ENCODE measurements around the gene TST. TPM values are rescaled to one million over a fixed set of nuclear protein-coding genes. Genes with fewer than 3 reads are reported as not detected.
A peak's percentile ranks its signal among the peaks of the same experiment; 100 is the strongest.

TST gene
- polyA plus RNA-seq (2013, experiment 1 of 4) = 32.8 TPM
- polyA plus RNA-seq (2013, experiment 2 of 4) = 48.5 TPM
- 32.2 TPM for polyA plus RNA-seq (2013, experiment 3 of 4)
- polyA plus RNA-seq (2013, experiment 4 of 4) = 38.3 TPM

DNA sequence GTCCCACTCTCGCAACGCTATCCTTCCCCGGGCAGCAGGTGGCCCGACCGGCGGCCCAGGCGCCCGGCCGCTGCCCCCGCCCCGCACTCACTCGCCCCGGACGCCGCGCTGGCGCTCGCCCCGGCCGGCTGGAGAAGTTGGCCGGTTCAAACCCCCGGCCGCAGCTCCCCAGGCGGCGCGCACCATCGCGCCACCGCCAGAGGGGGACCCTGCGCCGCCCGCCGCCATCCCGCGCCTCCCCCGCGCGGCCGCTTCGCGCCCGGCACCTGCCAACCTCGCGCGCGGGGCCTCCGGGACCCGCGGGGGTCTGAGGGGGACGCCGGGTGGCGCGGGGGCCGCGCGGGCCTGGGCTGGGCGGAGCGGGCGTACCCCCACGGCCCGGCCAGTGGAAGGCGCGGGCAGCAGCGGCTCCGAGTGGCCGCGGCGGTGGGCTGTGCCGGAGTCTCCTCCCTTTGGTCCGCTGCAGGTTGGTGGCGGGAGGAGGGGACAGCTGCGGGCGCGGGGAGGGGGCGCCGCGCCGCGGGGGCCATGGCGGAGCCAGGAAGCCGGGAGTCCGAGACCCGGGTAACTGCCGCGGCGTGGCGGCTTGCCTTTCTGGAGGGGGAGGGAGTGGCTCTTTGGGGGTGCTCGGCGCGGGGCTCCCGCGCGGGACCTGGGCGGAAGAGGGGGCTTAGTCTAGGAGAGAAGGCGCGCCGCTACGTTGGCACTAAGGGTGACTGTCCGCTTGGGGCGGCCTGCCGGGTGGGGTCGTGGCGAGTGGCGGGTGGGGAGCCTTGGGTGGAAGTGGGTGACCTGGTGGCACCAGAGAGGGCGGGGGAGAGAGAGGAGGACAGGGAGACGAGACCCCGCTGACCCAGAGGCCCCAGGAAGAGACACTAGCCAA is at the start of gene TST, which contains the start of gene MPST:
TST (minus strand) TSS at position 139 of the 883 bp plus-strand sequence. CDS start 715 bp downstream, outside the sequence.
MPST (plus strand) TSS at position 434 of the 883 bp plus-strand sequence; CDS start at position 529, 95 bp downstream.
- WGBS, 2 experiments = 0 to 1% methylated on average over 107 of the region's 107 CpGs
- no peaks in the 10 kb centered on the region for H3K9me3 ChIP-seq (ENCODE audit: control insufficient read depth, low read length)
- H3K4me1 ChIP-seq (ENCODE audit: control insufficient read depth, insufficient read depth, low read length) = no peaks in the 10 kb centered on the region
- H3K36me3 ChIP-seq (ENCODE audit: control insufficient read depth, insufficient read depth, low read length) = peaks cover 3% of the 10 kb centered on the region
- peak within 1 kb of the TSS; percentile 73 for H3K4me3 ChIP-seq (ENCODE audit: insufficient read depth, low read depth, low read length)
- H3K27me3 ChIP-seq (ENCODE audit: control insufficient read depth, insufficient read depth, low read length, poor library complexity, severe bottlenecking) = no peaks in the 10 kb centered on the region
- peak within 1 kb of the TSS; percentile 52 for H3K27ac ChIP-seq (ENCODE audit: insufficient read depth, low read depth, low read length, poor library complexity, severe bottlenecking)

GRCh38 chr22:37068859-37069258 is 49.6 kb upstream of the TST start:
- peaks cover 48% of the 10 kb centered on the region for H3K27me3 ChIP-seq (ENCODE audit: control insufficient read depth, insufficient read depth, low read length, poor library complexity, severe bottlenecking)
- WGBS, 2 experiments = 4 to 5% methylated on average over 36 of the region's 36 CpGs

GRCh38 chr22:37067428-37067827 is 48.2 kb upstream of the TST start:
- no peak overlapping the region for H3K27ac ChIP-seq (ENCODE audit: insufficient read depth, low read depth, low read length, poor library complexity, severe bottlenecking)
- H3K9me3 ChIP-seq (ENCODE audit: control insufficient read depth, low read length) = no peaks in the 10 kb centered on the region
- peaks cover 10% of the 10 kb centered on the region for H3K4me1 ChIP-seq (ENCODE audit: control insufficient read depth, insufficient read depth, low read length)
- 87 to 89% methylated on average over 10 of the region's 10 CpGs for WGBS, 2 experiments
- peaks cover 46% of the 10 kb centered on the region for H3K27me3 ChIP-seq (ENCODE audit: control insufficient read depth, insufficient read depth, low read length, poor library complexity, severe bottlenecking)
- H3K36me3 ChIP-seq (ENCODE audit: control insufficient read depth, insufficient read depth, low read length) = no peaks in the 10 kb centered on the region
- no peak overlapping the region for H3K4me3 ChIP-seq (ENCODE audit: insufficient read depth, low read depth, low read length)

More at GRCh38 chr22:37068859-37069258, 49.6 kb upstream of the TST start:
- Histone ChIP-seq H3K4me3 (ENCODE audit: insufficient read depth, low read depth, low read length) (no peak overlapping the region), H3K27ac (ENCODE audit: insufficient read depth, low read depth, low read length, poor library complexity, severe bottlenecking) (no peak overlapping the region), H3K36me3 (ENCODE audit: control insufficient read depth, insufficient read depth, low read length) (no peaks in the 10 kb centered on the region), H3K9me3 (ENCODE audit: control insufficient read depth, low read length) (no peaks in the 10 kb centered on the region), H3K4me1 (ENCODE audit: control insufficient read depth, insufficient read depth, low read length) (peaks cover 3% of the 10 kb centered on the region)

GRCh38 chr22:37065961-37066360 is 46.7 kb upstream of the TST start:
- no peaks in the 10 kb centered on the region for H3K9me3 ChIP-seq (ENCODE audit: control insufficient read depth, low read length)
- H3K4me3 ChIP-seq (ENCODE audit: insufficient read depth, low read depth, low read length) = no peak overlapping the region
- WGBS, 2 experiments = 92% methylated on average over 9 of the region's 9 CpGs
- H3K27me3 ChIP-seq (ENCODE audit: control insufficient read depth, insufficient read depth, low read length, poor library complexity, severe bottlenecking) = peaks cover 37% of the 10 kb centered on the region
- H3K27ac ChIP-seq (ENCODE audit: insufficient read depth, low read depth, low read length, poor library complexity, severe bottlenecking) = no peak overlapping the region
- no peaks in the 10 kb centered on the region for H3K36me3 ChIP-seq (ENCODE audit: control insufficient read depth, insufficient read depth, low read length)
- H3K4me1 ChIP-seq (ENCODE audit: control insufficient read depth, insufficient read depth, low read length) = peaks cover 10% of the 10 kb centered on the region

GRCh38 chr22:37065180-37065579 is 45.9 kb upstream of the TST start:
- Histone ChIP-seq H3K27me3 (ENCODE audit: control insufficient read depth, insufficient read depth, low read length, poor library complexity, severe bottlenecking) (peaks cover 29% of the 10 kb centered on the region), H3K27ac (ENCODE audit: insufficient read depth, low read depth, low read length, poor library complexity, severe bottlenecking) (no peak overlapping the region), H3K4me3 (ENCODE audit: insufficient read depth, low read depth, low read length) (no peak overlapping the region), H3K9me3 (ENCODE audit: control insufficient read depth, low read length) (no peaks in the 10 kb centered on the region), H3K36me3 (ENCODE audit: control insufficient read depth, insufficient read depth, low read length) (no peaks in the 10 kb centered on the region), H3K4me1 (ENCODE audit: control insufficient read depth, insufficient read depth, low read length) (peaks cover 10% of the 10 kb centered on the region)
- WGBS, 2 experiments = 90 to 93% methylated on average over 3 of the region's 3 CpGs

DNA sequence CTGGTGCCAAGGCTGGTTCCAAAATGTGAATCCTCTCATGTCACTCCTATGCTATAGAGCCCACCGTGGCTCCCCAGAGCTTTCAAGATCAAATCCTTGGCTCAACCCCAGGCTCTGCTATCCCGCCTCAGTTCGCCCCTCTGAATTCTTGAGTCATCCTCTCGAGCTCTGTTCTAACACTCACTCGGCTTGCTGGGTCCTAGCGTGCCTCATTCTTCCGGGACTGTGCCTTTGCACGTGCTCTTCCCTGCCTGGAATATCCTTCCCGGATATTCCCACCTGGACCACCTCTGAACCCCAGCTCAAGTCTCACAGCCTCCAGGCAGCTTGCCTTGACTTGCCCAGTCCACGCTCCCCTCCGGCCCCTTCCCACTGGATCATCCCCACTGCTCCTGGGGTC is 45.3 kb upstream of the TST start:
- Histone ChIP-seq H3K4me3 (ENCODE audit: insufficient read depth, low read depth, low read length) (no peak overlapping the region), H3K36me3 (ENCODE audit: control insufficient read depth, insufficient read depth, low read length) (no peaks in the 10 kb centered on the region), H3K27ac (ENCODE audit: insufficient read depth, low read depth, low read length, poor library complexity, severe bottlenecking) (no peak overlapping the region), H3K27me3 (ENCODE audit: control insufficient read depth, insufficient read depth, low read length, poor library complexity, severe bottlenecking) (peaks cover 23% of the 10 kb centered on the region), H3K4me1 (ENCODE audit: control insufficient read depth, insufficient read depth, low read length) (peaks cover 10% of the 10 kb centered on the region), H3K9me3 (ENCODE audit: control insufficient read depth, low read length) (no peaks in the 10 kb centered on the region)
- 90 to 94% methylated on average over 11 of the region's 11 CpGs for WGBS, 2 experiments

DNA sequence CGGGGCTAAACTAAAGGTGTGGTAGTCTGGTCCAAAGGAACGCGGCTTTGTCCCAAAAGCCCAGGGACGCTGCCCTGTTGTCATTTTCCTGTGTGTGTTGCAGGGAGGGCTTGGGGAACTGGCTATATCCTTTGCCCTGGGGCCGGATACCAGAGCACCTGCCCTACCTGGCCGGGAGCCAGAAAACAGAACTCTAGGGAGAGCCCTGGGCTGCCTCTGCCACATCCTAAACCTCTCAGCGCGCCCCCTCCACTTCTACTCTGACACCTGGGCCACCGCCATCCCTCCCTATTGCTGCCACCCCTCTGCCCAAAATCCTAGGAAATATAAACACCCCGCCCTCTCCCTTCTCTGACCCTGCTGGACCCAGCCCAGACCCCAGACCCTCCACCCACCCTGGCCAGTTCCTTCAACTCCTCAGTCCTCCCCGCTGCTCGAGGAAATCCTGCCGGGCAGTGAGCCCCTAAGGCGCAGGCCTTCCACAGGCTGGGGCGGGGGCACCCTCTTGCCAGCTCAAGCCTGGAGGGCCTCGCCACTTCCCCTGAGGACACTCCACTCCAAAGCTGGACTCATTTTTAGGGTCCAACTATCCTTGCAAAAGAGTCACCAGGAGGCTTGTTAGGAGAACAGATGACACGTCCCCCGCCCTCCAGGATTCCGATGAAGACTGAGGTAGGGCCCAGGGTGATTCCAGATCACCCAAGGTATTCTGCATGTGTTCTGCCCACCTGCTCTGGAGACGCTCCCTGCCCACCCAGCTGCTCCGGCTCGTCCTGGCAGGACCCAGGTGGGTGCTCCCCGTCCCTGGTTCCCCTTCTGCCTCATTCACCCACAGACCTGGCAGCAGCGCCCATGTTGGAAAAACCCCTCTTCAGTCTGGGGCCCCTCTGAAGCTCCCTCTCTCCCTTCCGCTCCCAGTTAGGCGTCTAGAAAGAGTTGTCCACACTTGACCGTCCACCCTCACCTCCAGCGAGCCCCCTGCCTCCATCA is 44.5 kb upstream of the TST start:
- H3K9me3 ChIP-seq (ENCODE audit: control insufficient read depth, low read length) = no peaks in the 10 kb centered on the region
- no peak overlapping the region for H3K27ac ChIP-seq (ENCODE audit: insufficient read depth, low read depth, low read length, poor library complexity, severe bottlenecking)
- WGBS, 2 experiments = 92 to 94% methylated on average over 28 of the region's 28 CpGs
- peaks cover 14% of the 10 kb centered on the region for H3K27me3 ChIP-seq (ENCODE audit: control insufficient read depth, insufficient read depth, low read length, poor library complexity, severe bottlenecking)
- no peaks in the 10 kb centered on the region for H3K36me3 ChIP-seq (ENCODE audit: control insufficient read depth, insufficient read depth, low read length)
- peaks cover 10% of the 10 kb centered on the region for H3K4me1 ChIP-seq (ENCODE audit: control insufficient read depth, insufficient read depth, low read length)
- no peak overlapping the region for H3K4me3 ChIP-seq (ENCODE audit: insufficient read depth, low read depth, low read length)

DNA sequence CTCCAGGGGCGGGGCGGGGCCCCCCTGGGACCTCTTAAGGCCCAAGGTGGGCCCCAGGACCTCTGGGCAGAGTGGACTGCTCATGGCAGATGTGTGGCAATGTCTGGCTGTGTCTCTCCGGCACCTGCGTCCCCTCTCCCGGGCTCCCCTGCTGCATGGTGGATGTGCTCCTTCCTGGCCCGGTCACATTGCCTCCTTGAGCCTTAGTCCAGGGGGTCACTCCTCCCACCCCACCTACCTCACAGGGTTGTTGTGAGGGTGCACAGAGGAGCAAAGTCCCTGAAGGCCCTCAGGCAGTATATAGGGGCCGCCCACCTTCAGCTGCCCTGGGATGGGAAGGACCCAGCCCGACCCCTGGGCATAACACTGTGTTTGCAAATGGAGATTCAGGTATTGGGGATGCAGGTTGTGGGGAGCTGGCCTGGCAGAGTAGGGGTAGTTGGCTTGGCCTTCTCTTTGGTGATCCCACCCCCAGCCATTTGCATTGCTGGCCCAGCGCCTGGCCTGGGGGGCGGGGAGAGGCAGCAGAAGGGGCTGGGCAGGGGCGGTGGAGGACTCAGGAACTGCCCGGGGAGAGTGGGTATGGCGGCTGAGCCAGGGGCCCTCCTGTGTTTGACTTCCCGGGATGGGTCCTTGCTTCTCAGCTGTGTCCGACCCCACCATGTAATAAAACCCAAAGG is 43.6 kb upstream of the TST start:
- WGBS, 2 experiments = 75% methylated on average over 15 of the region's 15 CpGs
- H3K36me3 ChIP-seq (ENCODE audit: control insufficient read depth, insufficient read depth, low read length) = no peaks in the 10 kb centered on the region

GRCh38 chr22:37062376-37062675 is 43.1 kb upstream of the TST start:
- Histone ChIP-seq H3K36me3 (ENCODE audit: control insufficient read depth, insufficient read depth, low read length) (peaks cover under 1% of the 10 kb centered on the region), H3K4me3 (ENCODE audit: insufficient read depth, low read depth, low read length) (no peak overlapping the region), H3K9me3 (ENCODE audit: control insufficient read depth, low read length) (no peaks in the 10 kb centered on the region), H3K4me1 (ENCODE audit: control insufficient read depth, insufficient read depth, low read length) (peaks cover 8% of the 10 kb centered on the region), H3K27me3 (ENCODE audit: control insufficient read depth, insufficient read depth, low read length, poor library complexity, severe bottlenecking) (peaks cover under 1% of the 10 kb centered on the region), H3K27ac (ENCODE audit: insufficient read depth, low read depth, low read length, poor library complexity, severe bottlenecking) (no peak overlapping the region)
- WGBS, 2 experiments = 66 to 67% methylated on average over 7 of the region's 7 CpGs

More for the DNA sequence above, 43.6 kb upstream of the TST start:
- Histone ChIP-seq H3K4me3 (ENCODE audit: insufficient read depth, low read depth, low read length) (no peak overlapping the region), H3K27ac (ENCODE audit: insufficient read depth, low read depth, low read length, poor library complexity, severe bottlenecking) (no peak overlapping the region), H3K27me3 (ENCODE audit: control insufficient read depth, insufficient read depth, low read length, poor library complexity, severe bottlenecking) (peaks cover 5% of the 10 kb centered on the region), H3K9me3 (ENCODE audit: control insufficient read depth, low read length) (no peaks in the 10 kb centered on the region), H3K4me1 (ENCODE audit: control insufficient read depth, insufficient read depth, low read length) (peaks cover 8% of the 10 kb centered on the region)
